ENCODE results near the gene KLHL29.
"Not testable (repeated sequence)": the region's sequence is repeated elsewhere in the genome, so short reads cannot be mapped to it uniquely, and the experiment has no call there.

The KLHL29 gene

DNA sequence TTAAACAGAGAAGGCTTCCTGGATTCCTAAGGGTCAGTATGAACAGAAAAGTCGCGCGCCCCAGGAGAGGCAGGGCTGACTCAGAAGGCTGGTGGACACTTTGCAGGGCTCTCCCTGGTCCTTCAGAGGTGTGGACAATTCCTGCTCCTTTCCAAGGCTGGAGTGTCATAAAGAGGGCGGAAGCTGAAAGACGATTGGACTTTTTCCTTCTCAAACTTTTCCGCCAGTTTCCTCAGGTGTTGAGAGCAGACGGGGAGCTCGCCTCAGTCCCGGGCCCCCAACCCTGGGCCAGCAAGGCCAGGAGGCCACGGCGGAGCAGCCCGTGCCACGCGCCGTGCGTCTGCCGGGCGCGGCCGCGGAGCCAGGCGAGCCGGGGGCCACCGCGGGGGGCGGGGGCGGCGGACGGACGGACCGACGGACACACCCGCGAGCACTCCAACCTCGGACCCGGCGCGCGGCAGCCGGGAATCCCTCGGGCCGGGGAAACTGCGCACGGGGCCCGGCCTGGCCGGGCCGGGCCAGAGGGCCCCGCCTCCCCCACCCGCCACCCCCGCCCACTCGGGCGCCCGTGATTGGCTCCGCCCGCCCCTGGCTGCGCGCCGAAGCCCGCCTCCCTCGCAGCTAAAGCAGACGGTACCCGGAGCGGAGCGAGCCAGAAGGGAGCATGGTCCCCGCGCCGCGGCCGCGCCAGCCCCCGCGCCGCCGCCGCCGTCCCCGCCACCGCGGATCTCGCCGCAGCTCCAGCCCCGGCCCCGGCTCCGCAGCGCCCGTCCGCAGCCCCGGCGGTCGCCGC is at the start of gene KLHL29:
TSS of gene KLHL29 (plus strand) at position 629 of the 793 bp plus-strand sequence. CDS start 177,018 bp downstream, outside the sequence.
- Histone ChIP-seq H3K9ac (ENCODE audit: low read depth in 1 of 2, low read length in 2 of 2) (peak within 1 kb of the TSS in 1 of 2 donors; percentile 39), H3K4me1 (ENCODE audit: control insufficient read depth in 1 of 2, insufficient read depth in 2 of 2, low read length in 2 of 2) (peaks cover 13 to 16% of the 10 kb centered on the region in 2 donors), H3K27ac (ENCODE audit: low read depth, low read length) (peak within 1 kb of the TSS; percentile 32), H3K4me3 (ENCODE audit: low read depth in 1 of 2, low read length in 2 of 2) (peak within 1 kb of the TSS; percentile 56 to 66), H3K9me3 (ENCODE audit: control insufficient read depth in 1 of 2, low read length in 2 of 2) (no peaks in the 10 kb centered on the region), H3K27me3 (ENCODE audit: control insufficient read depth in 1 of 2, insufficient read depth in 2 of 2, low read length in 2 of 2) (peaks cover 45 to 51% of the 10 kb centered on the region in 2 donors), H3K36me3 (ENCODE audit: control insufficient read depth in 1 of 2, insufficient read depth in 2 of 2, low read length in 2 of 2) (no peaks in the 10 kb centered on the region)

GRCh38 chr2:23335550-23335949 is 49.4 kb upstream of the KLHL29 start:
- no peak overlapping the region for H3K4me3 ChIP-seq (ENCODE audit: low read depth in 1 of 2, low read length in 2 of 2)
- H3K9ac ChIP-seq (ENCODE audit: low read depth in 1 of 2, low read length in 2 of 2) = no peak overlapping the region
- no peaks in the 10 kb centered on the region for H3K36me3 ChIP-seq (ENCODE audit: control insufficient read depth in 1 of 2, insufficient read depth in 2 of 2, low read length in 2 of 2)
- no peaks in the 10 kb centered on the region for H3K9me3 ChIP-seq (ENCODE audit: control insufficient read depth in 1 of 2, low read length in 2 of 2)
- no peaks in the 10 kb centered on the region for H3K27me3 ChIP-seq (ENCODE audit: control insufficient read depth in 1 of 2, insufficient read depth in 2 of 2, low read length in 2 of 2)
- no peak overlapping the region for H3K27ac ChIP-seq (ENCODE audit: low read depth, low read length)
- H3K4me1 ChIP-seq (ENCODE audit: control insufficient read depth in 1 of 2, insufficient read depth in 2 of 2, low read length in 2 of 2) = no peaks in the 10 kb centered on the region

DNA sequence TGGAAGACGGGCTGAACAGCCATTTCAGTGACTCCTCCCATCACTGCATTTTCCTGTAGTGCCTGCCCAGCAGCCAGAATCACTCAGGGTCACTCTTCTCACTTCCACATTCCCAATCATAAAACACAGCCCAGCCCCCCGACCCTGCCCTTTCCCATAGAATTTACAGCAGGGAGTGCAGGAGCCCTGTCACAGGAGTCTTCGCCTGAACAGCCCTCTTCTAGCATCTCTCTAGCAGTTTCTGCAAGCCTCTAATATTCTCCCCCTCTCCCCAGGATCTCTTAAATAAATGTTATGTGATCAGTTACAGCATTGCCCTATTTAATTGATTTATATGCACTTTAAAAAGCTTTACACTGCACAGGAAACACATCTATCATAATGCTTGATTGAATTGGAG is 42.9 kb upstream of the KLHL29 start:
- H3K27me3 ChIP-seq (ENCODE audit: control insufficient read depth in 1 of 2, insufficient read depth in 2 of 2, low read length in 2 of 2) = no peaks in the 10 kb centered on the region
- no peaks in the 10 kb centered on the region for H3K9me3 ChIP-seq (ENCODE audit: control insufficient read depth in 1 of 2, low read length in 2 of 2)
- H3K36me3 ChIP-seq (ENCODE audit: control insufficient read depth in 1 of 2, insufficient read depth in 2 of 2, low read length in 2 of 2) = no peaks in the 10 kb centered on the region
- H3K4me3 ChIP-seq (ENCODE audit: low read depth in 1 of 2, low read length in 2 of 2) = no peak overlapping the region
- H3K4me1 ChIP-seq (ENCODE audit: control insufficient read depth in 1 of 2, insufficient read depth in 2 of 2, low read length in 2 of 2) = no peaks in the 10 kb centered on the region
- H3K9ac ChIP-seq (ENCODE audit: low read depth in 1 of 2, low read length in 2 of 2) = no peak overlapping the region
- H3K27ac ChIP-seq (ENCODE audit: low read depth, low read length) = no peak overlapping the region

DNA sequence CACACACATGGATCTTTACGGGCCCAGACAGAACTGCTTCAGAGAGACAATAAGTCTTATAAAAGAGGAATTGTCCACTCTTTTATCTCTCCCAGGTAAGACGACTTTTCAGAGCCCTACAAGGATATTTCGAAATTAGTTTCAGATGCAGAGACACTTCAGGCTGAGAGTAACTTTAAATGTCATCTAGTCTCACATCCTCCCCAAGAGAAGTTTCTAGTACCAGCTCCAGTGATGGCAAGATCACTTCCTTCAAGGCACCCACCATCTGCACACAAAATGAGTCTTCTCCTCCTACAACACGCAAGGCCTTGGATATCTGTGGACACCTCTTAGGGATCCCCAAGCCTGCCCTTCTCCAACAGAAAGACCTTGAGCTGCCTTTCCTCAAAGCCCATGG is 39.0 kb upstream of the KLHL29 start:
- no peaks in the 10 kb centered on the region for H3K27me3 ChIP-seq (ENCODE audit: control insufficient read depth in 1 of 2, insufficient read depth in 2 of 2, low read length in 2 of 2)
- H3K4me3 ChIP-seq (ENCODE audit: low read depth in 1 of 2, low read length in 2 of 2) = no peak overlapping the region
- no peaks in the 10 kb centered on the region for H3K36me3 ChIP-seq (ENCODE audit: control insufficient read depth in 1 of 2, insufficient read depth in 2 of 2, low read length in 2 of 2)
- H3K4me1 ChIP-seq (ENCODE audit: control insufficient read depth in 1 of 2, insufficient read depth in 2 of 2, low read length in 2 of 2) = peaks cover 0 to 3% of the 10 kb centered on the region in 2 donors
- no peak overlapping the region for H3K9ac ChIP-seq (ENCODE audit: low read depth in 1 of 2, low read length in 2 of 2)
- no peaks in the 10 kb centered on the region for H3K9me3 ChIP-seq (ENCODE audit: control insufficient read depth in 1 of 2, low read length in 2 of 2)
- no peak overlapping the region for H3K27ac ChIP-seq (ENCODE audit: low read depth, low read length)

DNA sequence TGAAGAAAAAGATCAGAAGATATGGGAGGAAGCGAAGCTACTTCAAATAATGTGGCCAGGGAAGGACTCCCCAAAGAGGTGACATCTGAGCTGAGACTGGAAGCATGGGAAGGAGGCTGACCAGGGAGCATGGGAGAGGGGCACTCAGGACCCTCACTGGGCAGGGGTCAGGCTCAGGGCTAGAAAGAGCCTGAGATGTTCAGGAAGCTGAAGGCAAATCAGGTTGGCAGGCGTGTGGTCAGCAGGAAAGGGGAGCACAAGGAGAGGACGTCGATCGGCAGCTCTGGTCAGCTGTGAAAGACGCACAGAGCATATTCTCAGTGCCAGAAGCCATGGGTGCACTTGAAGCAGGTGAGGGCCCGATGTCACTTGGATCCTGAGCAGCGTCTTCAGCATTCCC is 38.2 kb upstream of the KLHL29 start:
- Histone ChIP-seq H3K27me3 (ENCODE audit: control insufficient read depth in 1 of 2, insufficient read depth in 2 of 2, low read length in 2 of 2) (peaks cover 0 to 2% of the 10 kb centered on the region in 2 donors), H3K36me3 (ENCODE audit: control insufficient read depth in 1 of 2, insufficient read depth in 2 of 2, low read length in 2 of 2) (no peaks in the 10 kb centered on the region), H3K9ac (ENCODE audit: low read depth in 1 of 2, low read length in 2 of 2) (no peak overlapping the region), H3K4me3 (ENCODE audit: low read depth in 1 of 2, low read length in 2 of 2) (no peak overlapping the region), H3K27ac (ENCODE audit: low read depth, low read length) (no peak overlapping the region), H3K9me3 (ENCODE audit: control insufficient read depth in 1 of 2, low read length in 2 of 2) (no peaks in the 10 kb centered on the region), H3K4me1 (ENCODE audit: control insufficient read depth in 1 of 2, insufficient read depth in 2 of 2, low read length in 2 of 2) (peaks cover 0 to 7% of the 10 kb centered on the region in 2 donors)

DNA sequence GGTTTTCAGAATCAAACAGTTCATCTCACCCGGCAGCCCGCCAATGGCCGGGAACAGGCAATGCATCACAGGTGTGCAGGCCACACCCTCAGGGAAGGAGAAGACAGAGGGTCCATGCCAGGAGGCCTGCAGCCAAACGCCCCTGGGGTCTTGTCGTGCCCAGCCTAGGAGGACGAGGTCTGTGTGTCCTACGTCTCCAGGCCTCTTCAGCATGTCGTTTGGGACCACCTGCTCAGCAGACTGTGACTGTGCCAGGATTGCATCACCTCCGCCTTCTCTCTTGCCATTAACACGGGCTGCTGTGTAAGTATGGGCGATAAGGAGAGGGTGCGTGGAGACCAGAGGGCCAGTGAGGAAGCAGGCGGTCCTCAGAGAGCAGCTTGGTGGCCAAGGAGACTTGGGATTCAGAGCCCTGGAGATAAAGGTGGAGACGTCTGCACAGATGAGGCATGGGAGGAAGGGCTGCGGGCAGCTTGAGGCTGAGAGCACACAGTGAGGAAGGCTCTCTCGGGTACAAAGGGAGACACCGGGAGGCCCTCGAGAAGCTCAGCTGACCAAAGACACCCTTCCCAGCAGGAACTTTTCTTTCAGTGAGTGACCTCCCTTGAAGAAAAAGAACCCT is 37.4 kb upstream of the KLHL29 start:
- no peak overlapping the region for H3K4me3 ChIP-seq (ENCODE audit: low read depth in 1 of 2, low read length in 2 of 2)

GRCh38 chr2:23348093-23348481 is 36.9 kb upstream of the KLHL29 start:
- H3K4me3 ChIP-seq (ENCODE audit: low read depth in 1 of 2, low read length in 2 of 2); H3K27ac ChIP-seq (ENCODE audit: low read depth, low read length); H3K9ac ChIP-seq (ENCODE audit: low read depth in 1 of 2, low read length in 2 of 2); H3K36me3 ChIP-seq (ENCODE audit: control insufficient read depth in 1 of 2, insufficient read depth in 2 of 2, low read length in 2 of 2); H3K27me3 ChIP-seq (ENCODE audit: control insufficient read depth in 1 of 2, insufficient read depth in 2 of 2, low read length in 2 of 2); H3K9me3 ChIP-seq (ENCODE audit: control insufficient read depth in 1 of 2, low read length in 2 of 2); H3K4me1 ChIP-seq (ENCODE audit: control insufficient read depth in 1 of 2, insufficient read depth in 2 of 2, low read length in 2 of 2): not testable (repeated sequence)

More for the DNA sequence above, 37.4 kb upstream of the KLHL29 start:
- peaks cover 0 to 8% of the 10 kb centered on the region in 2 donors for H3K4me1 ChIP-seq (ENCODE audit: control insufficient read depth in 1 of 2, insufficient read depth in 2 of 2, low read length in 2 of 2)
- H3K27me3 ChIP-seq (ENCODE audit: control insufficient read depth in 1 of 2, insufficient read depth in 2 of 2, low read length in 2 of 2) = peaks cover 0 to 8% of the 10 kb centered on the region in 2 donors
- H3K36me3 ChIP-seq (ENCODE audit: control insufficient read depth in 1 of 2, insufficient read depth in 2 of 2, low read length in 2 of 2) = no peaks in the 10 kb centered on the region
- no peak overlapping the region for H3K27ac ChIP-seq (ENCODE audit: low read depth, low read length)
- H3K9me3 ChIP-seq (ENCODE audit: control insufficient read depth in 1 of 2, low read length in 2 of 2) = no peaks in the 10 kb centered on the region
- no peak overlapping the region for H3K9ac ChIP-seq (ENCODE audit: low read depth in 1 of 2, low read length in 2 of 2)

DNA sequence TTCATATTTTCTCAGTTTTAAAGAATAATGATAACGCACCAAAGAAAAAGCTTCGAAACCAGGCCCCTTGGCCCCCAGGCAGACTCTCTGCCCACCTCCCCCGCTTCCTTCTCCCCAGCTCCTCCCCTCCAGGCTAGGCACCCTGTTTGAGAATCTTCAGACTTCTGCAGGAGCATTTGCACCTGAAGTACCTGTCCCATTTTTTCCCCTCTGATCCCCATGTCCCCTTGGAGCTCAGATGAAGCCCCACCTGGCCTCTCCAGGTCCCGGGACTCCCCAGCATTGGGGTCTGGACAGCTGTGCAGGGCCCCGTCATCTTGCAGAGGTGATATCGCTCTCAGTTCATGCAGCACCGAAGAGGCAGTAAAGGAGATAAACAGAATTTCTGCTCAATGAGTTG is 35.5 kb upstream of the KLHL29 start:
- H3K9ac ChIP-seq (ENCODE audit: low read depth in 1 of 2, low read length in 2 of 2) = no peak overlapping the region
- H3K27me3 ChIP-seq (ENCODE audit: control insufficient read depth in 1 of 2, insufficient read depth in 2 of 2, low read length in 2 of 2) = peaks cover 0 to 8% of the 10 kb centered on the region in 2 donors
- no peak overlapping the region for H3K4me3 ChIP-seq (ENCODE audit: low read depth in 1 of 2, low read length in 2 of 2)
- H3K36me3 ChIP-seq (ENCODE audit: control insufficient read depth in 1 of 2, insufficient read depth in 2 of 2, low read length in 2 of 2) = no peaks in the 10 kb centered on the region
- H3K27ac ChIP-seq (ENCODE audit: low read depth, low read length) = no peak overlapping the region
- peaks cover 0 to 8% of the 10 kb centered on the region in 2 donors for H3K4me1 ChIP-seq (ENCODE audit: control insufficient read depth in 1 of 2, insufficient read depth in 2 of 2, low read length in 2 of 2)
- H3K9me3 ChIP-seq (ENCODE audit: control insufficient read depth in 1 of 2, low read length in 2 of 2) = no peaks in the 10 kb centered on the region

DNA sequence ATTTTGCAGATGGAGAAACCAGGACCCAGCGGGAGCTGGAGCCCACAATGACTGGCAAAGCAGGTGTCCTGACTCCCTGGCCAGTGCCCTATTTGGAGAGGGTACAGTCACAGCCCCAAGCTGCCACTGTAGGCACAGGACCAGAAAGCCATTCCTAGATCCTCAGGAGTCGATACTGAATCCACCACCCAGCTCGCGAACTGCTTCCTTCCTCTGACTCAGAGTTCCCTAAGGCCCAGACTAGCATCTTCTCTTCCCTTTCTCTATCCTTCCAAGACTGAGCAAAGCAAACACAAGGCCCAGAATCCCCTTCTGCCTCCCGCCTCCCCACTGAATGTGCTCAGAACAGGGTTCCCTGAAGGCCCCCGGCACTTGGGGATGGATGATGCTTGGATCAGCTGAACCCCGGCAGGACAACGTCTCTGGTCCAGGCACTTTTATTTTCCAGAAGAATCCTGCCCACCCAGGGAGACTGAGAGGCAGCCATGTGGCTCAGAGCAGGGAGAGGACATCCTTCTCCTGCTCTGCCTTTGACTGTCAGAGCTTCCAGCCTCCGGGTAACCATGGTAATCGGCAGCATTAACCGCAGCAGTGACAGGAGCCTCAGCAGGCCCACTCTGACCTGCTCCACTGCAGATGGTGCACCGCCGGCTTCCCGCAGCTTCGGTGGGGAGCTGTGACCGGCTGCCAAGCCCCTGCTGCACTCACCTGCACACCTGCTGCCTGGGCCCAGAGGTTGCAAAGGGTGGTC is 34.8 kb upstream of the KLHL29 start:
- H3K27ac ChIP-seq (ENCODE audit: low read depth, low read length) = no peak overlapping the region
- H3K9me3 ChIP-seq (ENCODE audit: control insufficient read depth in 1 of 2, low read length in 2 of 2) = no peaks in the 10 kb centered on the region
- no peak overlapping the region for H3K9ac ChIP-seq (ENCODE audit: low read depth in 1 of 2, low read length in 2 of 2)
- H3K36me3 ChIP-seq (ENCODE audit: control insufficient read depth in 1 of 2, insufficient read depth in 2 of 2, low read length in 2 of 2) = no peaks in the 10 kb centered on the region
- peaks cover 0 to 8% of the 10 kb centered on the region in 2 donors for H3K4me1 ChIP-seq (ENCODE audit: control insufficient read depth in 1 of 2, insufficient read depth in 2 of 2, low read length in 2 of 2)
- peaks cover 0 to 8% of the 10 kb centered on the region in 2 donors for H3K27me3 ChIP-seq (ENCODE audit: control insufficient read depth in 1 of 2, insufficient read depth in 2 of 2, low read length in 2 of 2)
- no peak overlapping the region for H3K4me3 ChIP-seq (ENCODE audit: low read depth in 1 of 2, low read length in 2 of 2)

- Histone ChIP-seq H3K27ac (ENCODE audit: low read depth, low read length) (no peak overlapping the region), H3K36me3 (ENCODE audit: control insufficient read depth in 1 of 2, insufficient read depth in 2 of 2, low read length in 2 of 2) (no peaks in the 10 kb centered on the region), H3K4me1 (ENCODE audit: control insufficient read depth in 1 of 2, insufficient read depth in 2 of 2, low read length in 2 of 2) (peaks cover 0 to 8% of the 10 kb centered on the region in 2 donors), H3K9ac (ENCODE audit: low read depth in 1 of 2, low read length in 2 of 2) (no peak overlapping the region), H3K27me3 (ENCODE audit: control insufficient read depth in 1 of 2, insufficient read depth in 2 of 2, low read length in 2 of 2) (peaks cover 0 to 8% of the 10 kb centered on the region in 2 donors), H3K4me3 (ENCODE audit: low read depth in 1 of 2, low read length in 2 of 2) (no peak overlapping the region), H3K9me3 (ENCODE audit: control insufficient read depth in 1 of 2, low read length in 2 of 2) (no peaks in the 10 kb centered on the region)
These were observed 34.1 kb upstream of the KLHL29 start for GRCh38 chr2:23350792-23351355.
